ELR (cell line): ENCODE results near the gene ADGRF1.

Experiments used
- DNase-seq: peaks from one replicate; pipeline ENCODE4 v3.0.0-alpha.2; 2015; ENCODE audit warnings: low read depth

The ADGRF1 gene

DNA sequence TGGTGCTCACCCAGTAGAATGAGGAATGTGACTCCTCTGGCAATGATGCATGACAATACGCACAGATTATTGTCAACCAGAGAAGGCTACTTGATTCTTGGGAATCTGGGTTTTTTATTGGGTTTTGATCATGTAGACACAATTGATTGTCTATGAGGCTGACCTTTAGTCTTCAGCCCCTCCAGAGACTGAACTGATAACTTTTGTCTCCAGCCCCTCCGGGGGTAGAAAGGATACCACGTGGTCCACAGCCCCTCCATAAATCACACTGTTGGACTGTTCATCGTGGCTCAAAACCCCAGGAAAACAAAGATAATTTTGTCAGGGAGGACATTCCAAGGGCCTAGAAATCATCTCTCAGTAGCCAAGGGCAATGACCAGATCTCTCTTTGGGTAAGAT lies 62.9 kb downstream of the ADGRF1 start:
- no peak for DNase-seq

DNA sequence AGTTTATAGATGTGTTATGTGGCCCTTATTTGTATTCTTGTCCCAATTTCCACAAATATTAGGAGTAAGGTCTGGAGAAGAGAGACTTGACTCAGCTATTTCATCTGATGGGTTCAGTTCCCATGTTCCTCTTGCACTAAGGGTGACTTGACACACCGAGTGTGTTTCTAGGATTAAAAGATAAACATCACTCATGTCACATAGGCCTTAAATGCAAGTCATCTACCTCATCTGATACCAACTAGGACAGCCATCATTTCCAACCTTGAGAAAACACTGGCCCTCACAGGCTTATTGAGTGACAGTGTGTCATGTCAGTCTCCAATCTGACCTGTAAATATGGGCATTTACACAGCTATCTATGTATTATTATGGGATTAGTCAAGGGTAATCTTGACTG lies 67.3 kb downstream of the ADGRF1 start:
- DNase-seq: no peak

DNA sequence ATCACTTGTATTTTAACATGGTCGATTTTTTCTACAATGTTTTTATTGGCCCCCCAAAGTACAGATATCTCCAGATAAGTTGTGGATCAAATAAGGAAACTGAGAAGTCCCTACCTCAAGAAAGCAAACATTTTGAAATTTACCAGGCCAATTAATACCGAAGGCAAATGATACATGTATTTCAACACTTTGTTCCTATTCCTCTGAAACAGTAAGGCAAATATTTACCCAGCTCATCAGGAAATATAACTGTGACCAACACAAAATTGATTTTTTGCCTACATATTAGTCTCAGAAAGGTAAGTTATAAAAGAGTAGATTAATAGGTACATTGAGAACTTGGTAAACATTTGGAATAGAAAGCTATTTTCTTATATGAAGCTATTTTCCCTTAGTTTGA lies 69.1 kb downstream of the ADGRF1 start:
- no peak for DNase-seq

DNA sequence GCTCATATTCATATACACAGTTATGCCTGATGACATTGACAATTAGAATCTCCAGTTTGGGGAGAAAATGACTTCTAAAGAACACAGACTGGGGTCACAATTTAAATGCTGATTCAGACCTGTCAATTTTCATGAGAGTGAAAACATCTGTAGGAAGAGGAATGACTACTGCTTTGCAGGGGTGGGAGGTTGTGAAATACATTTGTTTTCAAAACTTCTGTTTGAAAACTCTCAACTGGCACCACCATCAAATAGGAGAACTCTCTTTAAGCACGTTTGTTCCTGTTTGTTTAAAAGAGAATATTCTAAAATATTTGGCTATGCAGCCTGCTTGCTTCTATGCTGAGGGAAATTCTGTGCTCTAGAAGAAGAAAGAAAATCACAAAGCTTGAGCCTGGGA lies 69.6 kb downstream of the ADGRF1 start:
- DNase-seq: no peak

DNA sequence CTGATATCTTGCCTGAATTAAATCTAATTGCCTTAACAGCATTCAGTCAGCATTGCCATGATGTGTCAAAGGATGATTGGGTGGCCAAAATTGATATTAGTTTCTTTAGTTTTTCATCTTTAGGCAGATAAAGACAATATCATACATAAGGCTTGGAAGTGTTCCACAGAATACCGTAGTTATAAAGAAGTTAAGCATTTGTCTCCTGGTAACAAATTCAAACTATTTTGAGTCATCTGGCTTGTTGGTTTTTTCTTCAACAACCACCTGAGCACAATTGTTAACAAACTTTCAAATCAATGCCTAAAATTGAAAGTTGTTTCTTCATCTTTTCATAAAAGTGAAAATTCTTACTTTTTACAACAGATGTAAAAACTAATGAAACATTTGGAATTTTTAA lies 72.9 kb downstream of the ADGRF1 start:
- DNase-seq: peak; percentile 57

DNA sequence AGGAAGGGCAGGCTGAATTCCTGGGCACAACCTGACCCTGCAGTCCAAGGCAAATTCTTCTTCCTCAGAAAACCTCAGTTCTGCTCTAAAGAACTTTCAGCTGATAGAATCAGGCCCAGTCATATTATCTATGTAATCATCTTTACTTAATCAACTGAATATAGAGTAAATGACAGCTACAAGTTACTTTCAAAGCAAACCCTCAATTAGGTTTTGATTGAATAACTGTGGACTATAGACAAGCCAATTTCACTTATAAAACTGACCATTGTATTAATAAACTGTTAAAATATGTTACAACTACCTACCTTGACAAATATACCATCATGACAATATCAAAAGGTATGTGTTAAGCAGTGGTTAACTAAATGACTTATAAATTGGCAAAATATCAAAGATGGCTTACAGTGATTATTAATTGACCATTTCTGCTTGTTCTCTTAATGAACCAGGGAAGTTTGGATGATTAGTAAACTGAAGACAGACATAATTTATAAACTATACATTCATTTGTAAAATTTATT lies 74.2 kb downstream of the ADGRF1 start:
- peak; percentile 36 for DNase-seq

DNA sequence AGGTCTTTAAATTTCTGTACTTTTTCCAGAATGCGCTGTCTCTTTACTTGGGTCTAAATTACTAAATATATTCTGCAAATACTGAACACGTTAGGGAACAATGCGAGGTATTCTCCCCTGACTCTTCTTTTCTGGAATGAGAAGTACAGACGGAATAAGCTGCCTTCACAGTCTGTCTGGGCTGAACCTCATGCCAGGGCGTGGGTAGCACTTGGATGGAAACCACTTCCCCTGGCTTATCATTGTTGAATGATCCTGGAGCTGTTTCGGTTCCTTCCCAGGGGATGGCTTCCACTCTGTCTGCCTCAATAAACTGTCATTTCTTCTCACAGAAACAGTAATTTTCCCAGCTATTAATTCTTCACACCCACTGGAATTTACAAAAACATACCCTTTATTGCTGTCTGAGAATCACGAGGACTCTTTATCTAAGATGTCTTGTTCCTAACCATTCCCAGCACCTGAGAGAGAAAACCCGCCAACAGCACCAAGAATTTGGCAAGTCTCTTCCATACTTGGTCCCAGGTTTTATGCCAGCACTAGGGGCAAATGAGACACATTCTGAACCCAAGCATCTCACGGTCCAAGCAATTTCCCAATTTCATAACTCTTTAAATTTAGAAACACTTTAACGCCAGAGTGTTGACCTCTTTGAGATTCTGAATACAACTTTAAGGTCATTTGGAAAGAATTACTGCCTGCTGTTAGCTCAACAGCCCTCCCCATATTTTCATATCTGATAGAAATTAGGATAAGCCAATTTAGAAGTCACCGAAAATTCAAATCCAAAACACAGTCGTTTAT lies 77.2 kb downstream of the ADGRF1 start:
- DNase-seq: no peak

DNA sequence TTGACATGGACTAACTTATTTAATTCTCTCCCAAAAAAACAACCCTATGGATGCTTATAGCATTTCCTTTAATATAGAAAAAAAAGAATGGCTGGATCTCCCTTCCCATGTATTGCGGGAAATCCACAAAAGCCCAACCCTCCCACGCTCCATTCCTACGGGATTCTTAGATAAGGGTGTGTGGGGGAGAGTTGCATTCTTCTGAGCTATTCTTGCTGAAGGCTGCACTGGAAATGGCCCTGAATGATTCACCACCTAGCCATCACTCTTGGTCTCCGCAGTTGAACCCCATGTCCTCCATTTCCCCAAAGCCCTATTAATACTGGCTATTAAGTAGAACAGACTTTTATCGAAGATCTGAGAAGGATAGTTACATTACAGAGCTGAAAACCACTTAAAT lies 78.5 kb downstream of the ADGRF1 start:
- peak; percentile 19 for DNase-seq

DNA sequence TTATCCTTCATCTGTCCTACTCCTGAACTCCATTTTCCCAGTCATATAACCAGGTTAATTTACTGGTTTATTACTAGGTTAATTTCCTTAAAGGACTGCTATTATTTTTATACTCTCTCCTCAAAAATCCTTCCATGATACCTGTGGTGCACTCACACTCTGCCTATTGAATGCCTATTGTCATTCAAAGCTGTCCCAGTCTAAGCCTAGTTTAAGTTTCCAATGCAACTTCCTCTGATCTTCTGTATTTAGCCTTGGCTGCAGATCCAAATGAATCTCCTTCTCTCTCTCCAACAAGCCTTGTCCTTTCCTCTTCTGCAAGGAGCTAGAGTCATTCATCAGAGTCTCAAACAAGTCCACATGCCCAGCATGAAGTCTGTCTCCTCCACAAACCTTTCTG lies 79.1 kb downstream of the ADGRF1 start:
- DNase-seq: no peak

DNA sequence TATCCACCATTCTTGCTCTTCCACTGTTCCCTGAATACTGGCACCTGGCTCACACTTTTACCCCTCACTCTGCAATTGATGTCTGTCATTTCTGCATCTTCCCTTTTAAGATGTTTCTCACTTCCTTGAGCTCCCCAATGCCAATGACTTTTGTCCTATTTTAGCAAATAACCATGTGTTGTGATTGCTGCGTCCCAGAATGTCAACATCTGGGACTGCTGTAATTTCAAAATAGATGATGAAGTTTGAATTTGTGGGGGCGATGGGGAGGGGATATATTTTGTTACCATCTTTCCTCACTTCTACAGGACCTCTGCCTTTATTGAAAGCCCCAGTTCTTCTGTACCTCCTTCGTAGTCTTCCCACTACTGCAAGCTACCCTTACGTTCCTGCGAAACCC lies 80.4 kb downstream of the ADGRF1 start:
- no peak for DNase-seq

DNA sequence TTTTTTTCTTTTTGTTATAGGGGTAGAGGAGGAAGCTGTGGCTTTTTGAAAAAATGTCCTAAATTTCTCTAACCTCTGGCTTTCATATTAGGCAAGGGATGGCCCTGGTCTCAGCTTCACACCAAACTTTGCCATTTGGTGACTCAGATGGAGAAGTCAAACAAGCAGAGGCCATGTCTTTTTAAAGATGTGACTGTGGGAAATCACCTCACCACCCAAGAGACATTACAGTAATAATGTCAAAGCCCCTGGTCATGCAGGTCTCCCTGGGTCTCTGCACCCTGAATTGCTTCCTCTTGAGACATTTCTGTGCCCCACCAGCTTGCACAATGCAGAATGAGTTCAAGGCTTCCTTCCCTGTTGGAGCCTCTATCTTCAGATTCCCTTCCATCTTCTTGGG lies 80.9 kb downstream of the ADGRF1 start:
- DNase-seq: no peak

DNA sequence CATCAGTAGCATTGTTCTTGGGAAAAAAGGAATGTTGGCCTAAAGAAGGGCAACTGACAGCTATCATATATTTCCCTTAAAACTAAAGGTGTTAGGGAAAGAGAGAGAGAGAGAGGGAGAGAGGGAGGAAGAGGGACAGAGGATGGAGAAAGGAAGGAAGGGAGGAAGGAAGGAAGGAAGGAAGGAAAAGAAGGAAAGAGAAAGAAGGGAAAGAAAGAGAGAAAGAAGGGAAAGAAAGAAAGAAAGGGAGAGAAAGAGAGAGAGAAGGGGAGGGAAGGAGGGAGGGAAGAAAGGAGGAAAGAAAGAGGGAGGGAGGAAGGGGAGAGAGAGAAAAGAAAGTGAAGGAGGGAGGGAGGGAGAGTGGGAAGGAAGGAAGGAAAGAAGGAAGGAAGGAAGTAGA lies 82.7 kb downstream of the ADGRF1 start:
- DNase-seq: no peak

DNA sequence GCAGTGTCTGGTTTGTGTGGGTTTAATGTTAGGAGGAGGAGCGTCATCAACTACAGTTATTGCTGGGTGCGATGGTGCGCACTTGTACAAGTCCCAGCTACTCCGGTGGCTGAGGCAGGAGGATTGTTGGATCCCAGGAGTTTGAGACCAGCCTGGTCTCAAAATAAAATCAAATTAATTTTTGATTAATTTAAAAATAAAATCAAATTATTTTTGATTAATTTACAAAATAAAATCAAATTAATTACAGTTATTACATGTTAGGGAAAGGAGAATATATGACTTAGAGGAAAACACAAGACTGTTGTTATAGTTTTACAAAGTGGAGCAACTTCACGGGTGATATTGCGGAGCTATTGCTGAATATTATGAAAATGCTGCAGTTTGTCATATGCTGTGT lies 85.7 kb downstream of the ADGRF1 start:
- DNase-seq: no peak

DNA sequence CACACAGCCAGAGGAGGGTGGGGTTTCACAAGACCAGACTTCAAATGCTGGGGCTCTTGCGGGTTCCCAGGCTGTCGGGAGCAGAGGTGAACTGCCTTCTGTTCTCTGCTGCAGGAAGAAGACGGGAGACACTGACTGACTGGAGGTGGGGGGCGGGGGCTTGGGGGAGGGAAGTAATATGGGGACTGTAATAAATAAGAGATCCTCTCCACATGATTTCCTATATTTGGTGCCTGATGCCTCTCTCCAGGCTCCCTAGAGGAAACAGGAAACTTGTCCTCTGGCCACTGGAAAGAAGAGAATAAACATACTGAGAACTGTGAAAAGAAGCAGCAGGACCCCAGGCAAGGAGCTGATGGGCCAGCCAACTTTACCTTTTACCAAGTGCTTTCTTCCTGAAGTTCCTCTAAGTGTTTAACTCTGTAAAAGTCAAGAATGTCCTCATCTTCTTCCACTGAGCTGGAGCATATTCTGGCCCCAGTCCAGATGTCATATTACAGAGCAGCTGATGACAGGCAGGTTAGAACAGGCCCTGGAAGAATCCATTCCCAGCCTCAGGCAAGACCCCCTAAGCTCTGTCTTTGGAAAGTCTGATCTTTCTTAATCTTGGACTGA lies 87.2 kb downstream of the ADGRF1 start:
- no peak for DNase-seq

DNA sequence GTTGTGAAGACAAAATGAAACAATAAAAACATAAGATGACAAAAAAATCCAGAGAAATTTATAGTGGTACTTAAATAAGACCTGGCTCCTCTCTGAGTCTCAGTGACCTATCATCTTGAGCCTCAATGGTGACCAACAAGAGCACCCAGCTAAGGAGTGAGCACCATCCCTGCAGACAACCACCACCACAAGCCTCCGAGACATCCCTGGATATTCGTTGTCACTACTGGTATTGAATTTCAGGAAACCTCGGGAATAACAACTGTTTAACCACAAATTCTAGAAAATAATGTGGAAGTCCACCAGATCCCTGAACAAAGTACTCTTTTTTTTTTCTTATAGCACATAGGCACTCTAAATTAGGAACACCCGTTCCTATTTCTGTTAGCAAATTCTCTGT lies 88.2 kb downstream of the ADGRF1 start:
- DNase-seq: no peak

DNA sequence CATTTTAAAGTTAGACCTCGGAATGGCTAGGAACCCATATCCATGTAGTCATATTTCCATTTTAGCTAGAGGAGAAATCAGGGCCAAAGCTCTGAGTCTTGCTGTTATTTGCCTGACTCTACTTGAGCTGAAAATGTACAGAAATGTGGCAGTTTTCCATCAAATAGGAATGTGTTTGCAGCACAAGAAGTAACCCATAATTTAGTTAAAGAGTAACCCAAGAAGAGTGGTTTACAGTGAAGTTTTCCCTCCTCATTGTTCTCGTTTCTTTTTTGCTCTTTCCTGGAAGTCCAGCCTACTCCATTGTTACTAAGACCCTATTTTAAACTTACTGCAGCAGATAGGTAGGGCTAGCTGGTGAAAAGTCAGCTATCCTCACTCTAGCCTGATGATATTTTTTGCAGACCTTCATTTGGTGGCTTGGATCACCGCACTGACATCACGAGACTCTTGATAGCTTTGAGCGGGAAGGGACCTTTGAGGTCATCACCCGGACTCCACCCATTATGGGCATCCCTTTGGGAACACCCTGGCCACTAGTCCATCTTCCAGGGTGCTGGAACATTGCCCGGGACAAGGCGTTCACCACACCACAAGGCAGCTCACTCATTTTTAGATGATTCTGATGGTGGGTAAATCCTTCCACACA lies 92.4 kb downstream of the ADGRF1 start:
- DNase-seq: no peak

DNA sequence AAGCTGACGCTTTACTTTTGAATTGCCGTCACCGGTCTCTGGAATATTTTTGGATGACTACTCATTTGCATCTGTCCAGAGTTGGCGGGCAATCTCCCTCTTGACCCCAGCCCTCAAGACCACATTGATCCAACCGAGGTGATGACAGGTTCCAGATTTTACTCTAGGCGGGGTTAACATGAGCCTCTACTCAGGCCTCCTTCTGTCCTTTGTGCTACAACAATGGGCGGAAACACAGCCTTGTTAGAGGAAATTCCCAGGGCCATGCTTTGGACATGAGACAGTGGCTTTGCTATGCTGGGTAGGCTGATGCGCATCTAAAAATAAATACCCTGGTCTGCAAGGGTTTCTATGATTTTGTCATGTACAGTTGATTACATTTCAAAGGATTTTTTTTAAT lies 93.4 kb downstream of the ADGRF1 start:
- DNase-seq: peak; percentile 20
